Raji (cell line): ENCODE measurements around the gene ANKRD13D.

Experiments
- POLR2A ChIP-seq: IDR thresholded peaks from 2 replicates; pipeline ENCODE4 v1.6.1; 2011; ENCODE audit warnings: low read depth, low read length, control low read depth; ENCODE audit not compliant: insufficient read depth

The ANKRD13D gene

GRCh38 chr11:67299471-67300191, 10.5 kb downstream of the ANKRD13D start:
- TF ChIP-seq POLR2A, result no peak

GRCh38 chr11:67300256-67300755, 11.2 kb downstream of the ANKRD13D start:
- no peak for TF ChIP-seq POLR2A

GRCh38 chr11:67300756-67301312, 11.7 kb downstream of the ANKRD13D start:
- TF ChIP-seq POLR2A, result no peak

- no peak for TF ChIP-seq POLR2A
Measured at GRCh38 chr11:67301313-67301921, 12.3 kb downstream of the ANKRD13D start.

- no peak for TF ChIP-seq POLR2A
Measured at GRCh38 chr11:67301951-67302516, 12.9 kb downstream of the ANKRD13D start.

GRCh38 chr11:67302571-67303131, 13.5 kb downstream of the ANKRD13D start:
- TF ChIP-seq POLR2A, result no peak

GRCh38 chr11:67303132-67303834, 14.2 kb downstream of the ANKRD13D start, which contains the start of gene SSH3:
SSH3 (plus strand) TSS chr11:67303530; CDS start chr11:67303626, 96 bp downstream.
- TF ChIP-seq POLR2A, result no peak

- TF ChIP-seq POLR2A, result no peak
Measured at GRCh38 chr11:67303835-67304411, 14.8 kb downstream of the ANKRD13D start.

GRCh38 chr11:67304511-67305113, 15.5 kb downstream of the ANKRD13D start:
- TF ChIP-seq POLR2A, result no peak

GRCh38 chr11:67306769-67307544, 17.9 kb downstream of the ANKRD13D start:
- TF ChIP-seq POLR2A, result no peak

GRCh38 chr11:67307545-67308001, 18.5 kb downstream of the ANKRD13D start:
- no peak for TF ChIP-seq POLR2A

- TF ChIP-seq POLR2A, result no peak
Measured at GRCh38 chr11:67308031-67308866, 19.1 kb downstream of the ANKRD13D start.
